H1 (cell line): Measurements from ENCODE around the gene GRIP1. TPM values are rescaled to one million over a fixed set of nuclear protein-coding genes. Genes with fewer than 3 reads are reported as not detected.
A peak's percentile ranks its signal among the peaks of the same experiment; 100 is the strongest.

ENCODE experiments used
- CTCF ChIA-PET: fragments of 300-600 bp; sonication (Branson Sonifier 250); formaldehyde crosslinking; loops from one replicate; lab custom pipeline; 2021; ENCODE audit not compliant: partially characterized antibody; lab: Charles Lee
- POLR2A ChIA-PET: fragments of 300-600 bp; sonication (Branson Sonifier 250); formaldehyde crosslinking; loops from one replicate; lab custom pipeline; 2021; ENCODE audit warnings: inconsistent platforms; ENCODE audit not compliant: partially characterized antibody; lab: Charles Lee
- DNase-seq, 2 experiments: peaks; one replicate each; pipeline versions ENCODE4 v3.0.0 to v3.0.0-alpha.2; 2010 to 2022; ENCODE audit warnings: low spot score in 2 of 2, low read depth in 1 of 2, mixed read lengths in 1 of 2
- FAIRE-seq: peaks from 2 replicates; lab custom pipeline; 2011; peaks lifted over from hg19 to GRCh38; lab: Jason Lieb, UNC
- H2AFZ ChIP-seq: 2 replicates; pipeline ENCODE4 v1.8.1; 2012; ENCODE audit warnings: low read length, inconsistent platforms
- H2AK5ac ChIP-seq: 2 replicates; pipeline ENCODE4 v1.6.1; 2013; ENCODE audit warnings: low read depth, low read length
- H2BK120ac ChIP-seq: replicated peaks from 2 replicates; pipeline ENCODE3; 2013; ENCODE audit warnings: low read depth, low read length, inconsistent platforms
- H2BK12ac ChIP-seq: 2 replicates; pipeline ENCODE4 v1.6.1; 2013; ENCODE audit warnings: low read depth, low read length
- H2BK15ac ChIP-seq: 2 replicates; pipeline ENCODE4 v1.6.1; 2013; ENCODE audit warnings: low read length
- H2BK20ac ChIP-seq: 2 replicates; pipeline ENCODE4 v1.6.1; 2013; ENCODE audit warnings: low read length
- H2BK5ac ChIP-seq: 2 replicates; pipeline ENCODE4 v1.6.1; 2013; ENCODE audit warnings: low read depth, low read length
- H3K14ac ChIP-seq: 2 replicates; pipeline ENCODE4 v1.6.1; 2013; ENCODE audit warnings: inconsistent platforms; ENCODE audit not compliant: insufficient read length
- H3K18ac ChIP-seq: 2 replicates; pipeline ENCODE4 v1.6.1; 2013; ENCODE audit warnings: low read length; ENCODE audit errors: extremely low read depth
- H3K23ac ChIP-seq: 2 replicates; pipeline ENCODE4 v1.6.1; 2013; ENCODE audit warnings: inconsistent platforms; ENCODE audit not compliant: insufficient read length
- H3K23me2 ChIP-seq: 2 replicates; pipeline ENCODE4 v1.6.1; 2013; ENCODE audit warnings: low read depth, low read length
- H3K27ac ChIP-seq: 2 replicates; pipeline ENCODE4 v1.6.1; 2011; ENCODE audit warnings: low read depth, low read length, inconsistent platforms
- H3K27me3 ChIP-seq, 4 experiments: replicated peaks in 1 of 4; 1 replicate in 1 of 4; 2 replicates in 3 of 4; pipeline versions ENCODE4 v1.6.1 to v1.8.1; 2011 to 2013; ENCODE audit warnings: low read length in 3 of 4, mild to moderate bottlenecking in 3 of 4, inconsistent platforms in 2 of 4, mixed read lengths in 2 of 4, moderate library complexity in 1 of 4; ENCODE audit not compliant: control insufficient read depth in 3 of 4, insufficient read depth in 3 of 4; ENCODE audit errors: extremely low read depth in 1 of 4
- H3K36me3 ChIP-seq, 4 experiments: 2 replicates each; pipeline versions ENCODE4 v1.6.1 to v1.8.1; 2011 to 2013; ENCODE audit warnings: mild to moderate bottlenecking in 4 of 4, low read length in 3 of 4, moderate library complexity in 2 of 4, control low read depth in 1 of 4, inconsistent platforms in 1 of 4; ENCODE audit not compliant: insufficient read depth in 4 of 4, control insufficient read depth in 2 of 4
- H3K4ac ChIP-seq: replicated peaks from 2 replicates; pipeline ENCODE3; 2013; ENCODE audit warnings: low read length, low read depth, mixed read lengths, inconsistent platforms; ENCODE audit not compliant: insufficient read length
- H3K4me1 ChIP-seq, 4 experiments: replicated peaks in 1 of 4; 1 replicate in 1 of 4; 2 replicates in 3 of 4; pipeline versions ENCODE4 v1.6.1 to v1.8.1; 2011 to 2013; ENCODE audit warnings: low read length in 3 of 4, inconsistent platforms in 2 of 4, mixed read lengths in 1 of 4; ENCODE audit not compliant: insufficient read depth in 4 of 4, control insufficient read depth in 3 of 4
- H3K4me2 ChIP-seq, 2 experiments: 2 replicates each; pipeline versions ENCODE4 v1.6.1 to v1.8.1; 2011 to 2013; ENCODE audit warnings: low read depth in 2 of 2, low read length in 2 of 2, control low read depth in 1 of 2, inconsistent platforms in 1 of 2, mild to moderate bottlenecking in 1 of 2; ENCODE audit not compliant: insufficient read depth in 1 of 2
- H3K4me3 ChIP-seq, 4 experiments: fragments of 200-600, 300-600 bp in 1 of 4; sonication (generic), shearing (Covaris generic), sonication (Bioruptor Twin) in 1 of 4; 2 replicates each; pipeline versions ENCODE4 v1.5.1 to v1.8.1; 2011 to 2016; ENCODE audit warnings: low read length in 4 of 4, low read depth in 3 of 4, control low read depth in 2 of 4, inconsistent platforms in 2 of 4, mild to moderate bottlenecking in 2 of 4, mixed read lengths in 1 of 4, moderate library complexity in 1 of 4; ENCODE audit not compliant: insufficient read depth in 2 of 4; ENCODE audit errors: extremely low read depth in 1 of 4
- H3K56ac ChIP-seq: replicated peaks from 2 replicates; pipeline ENCODE3; 2013; ENCODE audit warnings: low read depth, mild to moderate bottlenecking, mixed read lengths, low read length, inconsistent platforms; ENCODE audit not compliant: insufficient read length
- H3K79me1 ChIP-seq: 2 replicates; pipeline ENCODE4 v1.6.1; 2013; ENCODE audit warnings: low read depth, low read length, control low read depth
- H3K79me2 ChIP-seq, 2 experiments: 2 replicates each; pipeline versions ENCODE4 v1.6.1 to v1.8.1; 2012 to 2013; ENCODE audit warnings: low read length in 2 of 2, mild to moderate bottlenecking in 2 of 2, inconsistent platforms in 1 of 2; ENCODE audit not compliant: insufficient read depth in 2 of 2, control insufficient read depth in 1 of 2
- H3K9ac ChIP-seq, 4 experiments: replicated peaks in 1 of 4; 1 replicate in 1 of 4; 2 replicates in 3 of 4; pipeline versions ENCODE4 v1.6.1 to v1.8.1; 2011 to 2013; ENCODE audit warnings: low read depth in 3 of 4, low read length in 3 of 4, control low read depth in 2 of 4, mild to moderate bottlenecking in 2 of 4, moderate library complexity in 2 of 4, inconsistent platforms in 1 of 4; ENCODE audit errors: extremely low read depth in 1 of 4
- H3K9me3 ChIP-seq, 2 experiments: 2 replicates each; pipeline versions ENCODE4 v1.6.1 to v1.8.1; 2012 to 2013; ENCODE audit warnings: mild to moderate bottlenecking in 2 of 2, moderate library complexity in 2 of 2, control low read depth in 1 of 2, inconsistent platforms in 1 of 2, low read depth in 1 of 2, low read length in 1 of 2, mixed read lengths in 1 of 2; ENCODE audit not compliant: insufficient read depth in 2 of 2
- H4K20me1 ChIP-seq, 2 experiments: replicated peaks in 1 of 2; 2 replicates each; pipeline versions ENCODE3 to v1.8.1; 2011 to 2013; ENCODE audit warnings: inconsistent platforms in 2 of 2, low read length in 2 of 2, mild to moderate bottlenecking in 1 of 2; ENCODE audit not compliant: insufficient read depth in 2 of 2, control insufficient read depth in 1 of 2
- H4K5ac ChIP-seq: 2 replicates; pipeline ENCODE4 v1.6.1; 2013; ENCODE audit warnings: low read length, low read depth, mixed read lengths, inconsistent platforms; ENCODE audit not compliant: insufficient read length
- H4K8ac ChIP-seq: 2 replicates; pipeline ENCODE4 v1.8.0; 2013; ENCODE audit warnings: mild to moderate bottlenecking, moderate library complexity, low read length, inconsistent platforms; ENCODE audit not compliant: insufficient read depth; ENCODE audit errors: extremely low read depth
- H4K91ac ChIP-seq: replicated peaks from 2 replicates; pipeline ENCODE3; 2013; ENCODE audit warnings: low read length, mixed read lengths, inconsistent platforms; ENCODE audit not compliant: insufficient read length
- CBX5 ChIP-seq: fragments of 300-800, 300-1000 bp; sonication (generic); IDR thresholded peaks from 2 replicates; pipeline ENCODE4 v1.7.1; 2016; ENCODE audit warnings: antibody characterized with exemption, low read length, low read depth
- CEBPB ChIP-seq: IDR thresholded peaks from 2 replicates; pipeline ENCODE4 v1.6.1; 2012; ENCODE audit warnings: low read depth, low read length
- EGR1 ChIP-seq: IDR thresholded peaks from 2 replicates; pipeline ENCODE4 v1.6.1; 2011; ENCODE audit warnings: low read depth, low read length, borderline replicate concordance
- EP300 ChIP-seq, 2 experiments: IDR thresholded peaks; 1 replicate in 1 of 2; 2 replicates in 1 of 2; pipeline ENCODE4 v1.6.1; 2011 to 2012; ENCODE audit warnings: low read depth in 2 of 2, low read length in 2 of 2, mild to moderate bottlenecking in 2 of 2, borderline replicate concordance in 1 of 2, inconsistent platforms in 1 of 2, moderate library complexity in 1 of 2
- EZH2 ChIP-seq: fragments of 200-600 bp; sonication (generic); IDR thresholded peaks from 2 replicates; pipeline ENCODE4 v1.7.1; 2012; ENCODE audit warnings: low read depth, mild to moderate bottlenecking, moderate library complexity, low read length, inconsistent platforms; ENCODE audit not compliant: severe bottlenecking
- FOSL1 ChIP-seq: IDR thresholded peaks from 2 replicates; pipeline ENCODE4 v1.6.1; 2011; ENCODE audit warnings: mild to moderate bottlenecking, low read depth, low read length, moderate library complexity; ENCODE audit not compliant: insufficient read depth
- SIN3A ChIP-seq, 2 experiments: IDR thresholded peaks in 1 of 2; conservative IDR thresholded peaks in 1 of 2; 2 replicates each; pipeline ENCODE4 v1.6.1; 2011 to 2012; ENCODE audit warnings: low read length in 2 of 2, improper control_type of control experiment in 1 of 2, low read depth in 1 of 2, mild to moderate bottlenecking in 1 of 2
- SIRT6 ChIP-seq: IDR thresholded peaks from one replicate; pipeline ENCODE4 v1.7.1; 2012; ENCODE audit warnings: low read length, inconsistent platforms
- TAF1 ChIP-seq: IDR thresholded peaks from 2 replicates; pipeline ENCODE4 v1.6.1; 2011; ENCODE audit warnings: mild to moderate bottlenecking, low read depth, low read length
- USF2 ChIP-seq: IDR thresholded peaks from 2 replicates; pipeline ENCODE4 v1.6.1; 2011; ENCODE audit warnings: low read length, improper control_type of control experiment
- ZNF274 ChIP-seq: IDR thresholded peaks from 2 replicates; pipeline ENCODE4 v1.7.0; 2012; ENCODE audit warnings: low read length, borderline replicate concordance; ENCODE audit errors: extremely low read depth
- WGBS, 2 experiments: shearing (Covaris generic) in 1 of 2; methylation state at CpG; one replicate each; pipeline versions ENCODE4 v1.1.6 to v1.1.7; 2013 to 2015; ENCODE audit warnings: low lambda C conversion rate in 2 of 2, mixed read lengths in 2 of 2, inconsistent platforms in 1 of 2, low coverage in 1 of 2, missing lambda C conversion rate in 1 of 2; ENCODE audit not compliant: insufficient replicate concordance in 2 of 2, insufficient coverage in 1 of 2, insufficient read length in 1 of 2; ENCODE audit errors: extremely low coverage in 1 of 2, missing lambda C conversion rate in 1 of 2; 5-methylcytosine and 5-hydroxymethylcytosine counted together
- polyA plus RNA-seq, 7 experiments: library from polyadenylated mRNA; depleted of rRNA in 3 of 7; stranded (reverse) in 5 of 7; unstranded in 2 of 7; fragments of >200 nt in 5 of 7; fragments of 200-250 nt in 2 of 7; gene quantifications; 1 replicate in 5 of 7; 2 replicates in 1 of 7; 4 replicates in 1 of 7; pipeline versions ENCODE4 v1.2.1 to v1.2.3, GENCODE V29; 2011 to 2013; ENCODE audit warnings: missing spikeins in 2 of 7, mixed read lengths in 2 of 7
- total RNA-seq: library from RNA; stranded (reverse); fragmentation: NEBNext Ultra II Directional; extraction: Animal tissue kit (Norgen Biotek cat#: 25700); gene quantifications from 2 replicates; pipeline ENCODE4 v1.2.1, GENCODE V29; 2021

Gene GRIP1
- total and polyA plus RNA-seq, 2 of the 8 experiments (the other 6 are each of a cell fraction or from before 2014, with no cell fraction given), result 4.5 to 27.3 TPM

- Histone ChIP-seq H3K27ac (no peak overlapping the region), H4K5ac (no peak overlapping the region), H2BK12ac (no peak overlapping the region), H3K9ac (no peak overlapping the region), H2BK5ac (no peak overlapping the region), H3K27me3 (no peaks in the 10 kb centered on the region), H3K9me3 (no peaks in the 10 kb centered on the region), H4K20me1 (no peaks in the 10 kb centered on the region), H3K14ac (no peak overlapping the region), H2AFZ (no peak overlapping the region), H3K4ac (no peak overlapping the region), H4K8ac (no peak overlapping the region), H2AK5ac (no peak overlapping the region), H2BK15ac (no peak overlapping the region), H3K18ac (no peak overlapping the region), H3K79me2 (no peaks in the 10 kb centered on the region), H2BK20ac (no peak overlapping the region), H2BK120ac (no peak overlapping the region)
- ChIA-PET CTCF (no interaction called here), POLR2A (interaction anchor here (1.0 kb wide), 1 partner anchor 8 kb away, joined by 5 read pairs; no protein-coding TSS in a partner anchor)
- 61% methylated on average over 3 of the region's 3 CpGs; no CpG with 5 or more reads in 1 of the 2 experiments for WGBS, 2 experiments
- FAIRE-seq, result no peak
- DNase-seq, result no peak
- TF ChIP-seq TAF1, result no peak
- no peak for TF ChIP-seq SIRT6
- no peak for TF ChIP-seq USF2
- no peak for TF ChIP-seq EGR1
- no peak for TF ChIP-seq EP300 (IDR thresholded peaks at IDR 0.05; ENCODE audit: borderline replicate concordance in 1 of 2, low read depth in 2 of 2, low read length in 2 of 2)
- no peak for TF ChIP-seq FOSL1
- no peak for TF ChIP-seq CEBPB
- no peak for TF ChIP-seq EZH2
- no peak for TF ChIP-seq ZNF274
- no peak for TF ChIP-seq SIN3A (conservative IDR thresholded peaks at IDR 0.05 in 1 of 2, IDR thresholded peaks at IDR 0.05 in 1 of 2; ENCODE audit: low read depth in 1 of 2, low read length in 2 of 2)
- TF ChIP-seq CBX5, result no peak
- TF ChIP-seq, all 59 proteins: peak for 0
- Histone ChIP-seq H3K4me3 (peak overlapping the region in 1 of 4 experiments; percentile 28; a peak in 1 of 8 replicates), H3K4me2 (peak overlapping the region in 1 of 2 experiments; percentile 38; a peak in 1 of 4 replicates), H3K36me3 (no peaks in the 10 kb centered on the region), H3K79me1 (no peaks in the 10 kb centered on the region), H3K4me1 (peaks cover 0 to 3% (median 0%) of the 10 kb centered on the region in 4 experiments; a peak in 1 of 7 replicates), H3K23me2 (no peaks in the 10 kb centered on the region), H3K56ac (no peak overlapping the region), H4K91ac (no peak overlapping the region), H3K23ac (no peak overlapping the region)
Measured at GRCh38 chr12:66589095-66589494, 89.8 kb downstream of the GRIP1 start.
